Lung microvascular endothelial cell (primary cell): ENCODE results near the gene PXN. TPM values are rescaled to one million over a fixed set of nuclear protein-coding genes. Genes with fewer than 3 reads are reported as not detected.
"Not testable (repeated sequence)": the region's sequence is repeated elsewhere in the genome, so short reads cannot be mapped to it uniquely, and the experiment has no call there.

ENCODE experiments used
- DNase-seq, 2 donors: peaks; one replicate each; pipeline versions ENCODE4 v3.0.0 to v3.0.0-alpha.2; 2010; ENCODE audit warnings: low read depth in 2 of 2
- total RNA-seq: library from RNA; depleted of rRNA; stranded (reverse); fragments of >200 nt; gene quantifications from 2 replicates; pipeline ENCODE4 v1.2.1, GENCODE V29; 2014

The PXN gene
- total RNA-seq, 1 donor from 2014 or later: 56.2 TPM

- DNase-seq: no peak
These were observed 38.1 kb downstream of the PXN start for GRCh38 chr12:120227233-120228040.

- DNase-seq: peak in 1 of 2 donors; percentile 59
These were observed 39.5 kb downstream of the PXN start for GRCh38 chr12:120225852-120226640.

- no peak for DNase-seq
These were observed 40.4 kb downstream of the PXN start for GRCh38 chr12:120225200-120225558.

- peak; percentile 38 to 62 for DNase-seq
These were observed 41.0 kb downstream of the PXN start for GRCh38 chr12:120224304-120225199.

GRCh38 chr12:120223458-120224303 is 41.8 kb downstream of the PXN start:
- DNase-seq: peak in 1 of 2 donors; percentile 29

- no peak for DNase-seq
These were observed 43.2 kb downstream of the PXN start for GRCh38 chr12:120222288-120222832.

- no peak for DNase-seq
These were observed 44.0 kb downstream of the PXN start for GRCh38 chr12:120221576-120221900.

GRCh38 chr12:120220838-120221575 is 44.5 kb downstream of the PXN start:
- no peak for DNase-seq

GRCh38 chr12:120218680-120219606 is 46.6 kb downstream of the PXN start:
- no peak for DNase-seq

GRCh38 chr12:120216742-120217605 is 48.6 kb downstream of the PXN start:
- DNase-seq: no peak

- no peak for DNase-seq
These were observed 49.5 kb downstream of the PXN start for GRCh38 chr12:120215766-120216735.

GRCh38 chr12:120215357-120215735 is 50.2 kb downstream of the PXN start:
- no peak for DNase-seq

GRCh38 chr12:120214626-120215356 is 50.7 kb downstream of the PXN start:
- DNase-seq: no peak

GRCh38 chr12:120213758-120214157 is 51.8 kb downstream of the PXN start:
- no peak for DNase-seq

- not testable (repeated sequence) for DNase-seq
These were observed 52.3 kb downstream of the PXN start for GRCh38 chr12:120213182-120213581.

- DNase-seq: no peak
These were observed 53.2 kb downstream of the PXN start for GRCh38 chr12:120212301-120212700.
